K562 (cell line): ENCODE measurements around the gene UBE2J2. TPM values are rescaled to one million over a fixed set of nuclear protein-coding genes. Genes with fewer than 3 reads are reported as not detected.

Experiments
- ATAC-seq: fragments of 200-7000 bp; cut with Tn5 transposase; 3 replicates; pipeline ENCODE4 v1.9.1; 2020; ENCODE audit warnings: moderate library complexity
- BruUV-seq: library from RNA; stranded (reverse); fragments of 400-500 nt; replicated peaks from 2 replicates; lab custom pipeline; 2021; lab: Mats Ljungman, UMichigan
- CTCF ChIA-PET: fragments of 300-600 bp; formaldehyde crosslinking; extraction: SDS; loops from one replicate; lab custom pipeline; 2021; ENCODE audit warnings: low intra/inter-chr PET ratio; lab: Yijun Ruan, JAX
- POLR2A ChIA-PET: fragments of 300-600, 350-650 bp; sonication (Branson Sonifier 250); formaldehyde crosslinking; extraction: SDS; loops from one replicate; lab custom pipeline; 2021; ENCODE audit warnings: antibody characterized with exemption, inconsistent platforms; lab: Yijun Ruan, JAX
- DNase-seq, 4 experiments: peaks; one replicate each; pipeline versions ENCODE4 v3.0.0 to v3.0.0-alpha.2; 2011 to 2018; ENCODE audit warnings: low spot score in 3 of 4, mixed read lengths in 3 of 4; ENCODE audit errors: extremely low read depth in 1 of 4
- FAIRE-seq: peaks from 2 replicates; lab custom pipeline; 2011; peaks lifted over from hg19 to GRCh38; lab: Jason Lieb, UNC
- H2AFZ ChIP-seq: 2 replicates; pipeline ENCODE4 v1.6.0; 2011; ENCODE audit warnings: low read depth, low read length, control low read depth, inconsistent platforms
- H3K27ac ChIP-seq: fragments of 200-600 bp; 3 replicates; pipeline ENCODE4 v1.8.0; 2011; ENCODE audit warnings: low read depth, mild to moderate bottlenecking, control low read depth, inconsistent platforms, low read length, moderate library complexity, mixed read lengths; ENCODE audit errors: extremely low read depth
- H3K27me3 ChIP-seq, 2 experiments: fragments of 300-600 bp in 1 of 2; 2 replicates in 1 of 2; 3 replicates in 1 of 2; pipeline versions ENCODE4 v1.6.0 to v1.8.0; 2011; ENCODE audit warnings: inconsistent platforms in 2 of 2, low read length in 2 of 2, mild to moderate bottlenecking in 1 of 2, mixed read lengths in 1 of 2, moderate library complexity in 1 of 2; ENCODE audit not compliant: control insufficient read depth in 2 of 2, insufficient read depth in 2 of 2
- H3K36me3 ChIP-seq: fragments of 300-600 bp; 3 replicates; pipeline ENCODE4 v1.8.0; 2011; ENCODE audit warnings: mild to moderate bottlenecking, low read length, inconsistent platforms; ENCODE audit not compliant: control insufficient read depth, insufficient read depth
- H3K4me1 ChIP-seq, 2 experiments: fragments of 200-600 bp in 1 of 2; replicated peaks in 1 of 2; 2 replicates in 1 of 2; 3 replicates in 1 of 2; pipeline versions ENCODE4 v1.5.1 to v1.8.0; 2011; ENCODE audit warnings: inconsistent platforms in 2 of 2, low read length in 2 of 2, mild to moderate bottlenecking in 1 of 2, mixed read lengths in 1 of 2, moderate library complexity in 1 of 2; ENCODE audit not compliant: control insufficient read depth in 2 of 2, insufficient read depth in 2 of 2
- H3K4me2 ChIP-seq: 2 replicates; pipeline ENCODE4 v1.6.1; 2011; ENCODE audit warnings: low read length, control low read depth, inconsistent platforms, mixed read lengths; ENCODE audit not compliant: insufficient read depth
- H3K4me3 ChIP-seq: fragments of 200-600 bp; sonication (generic), shearing (Covaris generic); 2 replicates; pipeline ENCODE4 v1.5.1; 2016; ENCODE audit warnings: control low read depth, inconsistent platforms
- H3K79me2 ChIP-seq: fragments of 200-600 bp; 3 replicates; pipeline ENCODE4 v1.8.0; 2011; ENCODE audit warnings: low read length, inconsistent platforms; ENCODE audit not compliant: control insufficient read depth, insufficient read depth
- H3K9ac ChIP-seq, 2 experiments: 2 replicates each; pipeline versions ENCODE4 v1.6.0 to v1.6.1; 2011; ENCODE audit warnings: low read depth in 2 of 2, low read length in 2 of 2, control low read depth in 1 of 2, inconsistent platforms in 1 of 2, mild to moderate bottlenecking in 1 of 2, mixed read lengths in 1 of 2; ENCODE audit not compliant: insufficient read depth in 1 of 2
- H3K9me1 ChIP-seq: one replicate; pipeline ENCODE4 v1.6.0; 2011; ENCODE audit warnings: inconsistent platforms, mild to moderate bottlenecking, low read length, moderate library complexity; ENCODE audit not compliant: control insufficient read depth, insufficient read depth
- H3K9me3 ChIP-seq: replicated peaks from 2 replicates; pipeline ENCODE4 v1.5.1; 2011; ENCODE audit warnings: low read depth, low read length, inconsistent platforms; ENCODE audit not compliant: control insufficient read depth, insufficient read depth
- H4K20me1 ChIP-seq: replicated peaks from 2 replicates; pipeline ENCODE4 v1.6.1; 2011; ENCODE audit warnings: low read length, inconsistent platforms, mixed read lengths; ENCODE audit not compliant: control insufficient read depth, insufficient read depth
- E2F5 ChIP-seq: sonication (generic); formaldehyde crosslinking; IDR thresholded peaks from 2 replicates; pipeline ENCODE4 v1.8.0; 2022; ENCODE audit warnings: mild to moderate bottlenecking, missing genetic modification reagents
- ELF1 ChIP-seq: fragments of 200-800 bp; sonication (Bioruptor generic); IDR thresholded peaks from 2 replicates; pipeline ENCODE4 v1.6.1; 2016; ENCODE audit warnings: missing genetic modification characterization, missing compliant biosample characterization
- EP300 ChIP-seq: IDR thresholded peaks from 2 replicates; pipeline ENCODE4 v1.6.1; 2012; ENCODE audit warnings: low read length, improper control_type of control experiment
- LEF1 ChIP-seq: fragments of 450-650 bp; IDR thresholded peaks from 2 replicates; pipeline ENCODE4 v1.6.1; 2016; ENCODE audit warnings: mild to moderate bottlenecking
- MCM3 ChIP-seq: fragments of 450-650 bp; IDR thresholded peaks from 2 replicates; pipeline ENCODE4 v1.6.1; 2016
- NFIX ChIP-seq: fragments of 250-450 bp; sonication (Bioruptor Pico); IDR thresholded peaks from 2 replicates; pipeline ENCODE4 v1.4.0; 2020; ENCODE audit warnings: low read depth, mild to moderate bottlenecking, moderate library complexity
- TAF9B ChIP-seq: fragments of 450-650 bp; IDR thresholded peaks from 2 replicates; pipeline ENCODE4 v1.6.1; 2018; ENCODE audit warnings: mild to moderate bottlenecking; ENCODE audit not compliant: partially characterized antibody
- TRIM24 ChIP-seq, 2 experiments: fragments of 450-650 bp; IDR thresholded peaks; 2 replicates each; pipeline ENCODE4 v1.6.1; 2016
- VEZF1 ChIP-seq: fragments of 200-800 bp; sonication (Bioruptor generic); IDR thresholded peaks from 2 replicates; pipeline ENCODE4 v1.6.1; 2017; ENCODE audit warnings: missing genetic modification characterization, missing compliant biosample characterization
- ZNF274 ChIP-seq: IDR thresholded peaks from 2 replicates; pipeline ENCODE4 v1.6.1; 2011; ENCODE audit warnings: low read depth, mild to moderate bottlenecking, low read length, moderate library complexity, borderline replicate concordance
- ZNF609 ChIP-seq: sonication (generic); formaldehyde crosslinking; IDR thresholded peaks from 2 replicates; pipeline ENCODE4 v1.8.1; 2023; ENCODE audit warnings: missing genetic modification reagents, mild to moderate bottlenecking, borderline replicate concordance
- ZNF740 ChIP-seq, 3 experiments: fragments of 200-800 bp in 1 of 3; sonication (Bioruptor generic) in 1 of 3; sonication (generic) in 1 of 3; formaldehyde crosslinking in 1 of 3; IDR thresholded peaks; 2 replicates each; pipeline versions ENCODE4 v1.6.1 to v1.8.0; 2016 to 2022; ENCODE audit warnings: mild to moderate bottlenecking in 2 of 3, missing compliant biosample characterization in 2 of 3, missing genetic modification characterization in 2 of 3, missing genetic modification reagents in 1 of 3
- WGBS: fragments of 100-300 bp; shearing (Covaris generic); methylation state at CpG from one replicate; pipeline ENCODE4 v1.1.6; 2016; ENCODE audit warnings: low coverage, mixed read lengths; ENCODE audit not compliant: insufficient coverage; ENCODE audit errors: missing lambda C conversion rate; 5-methylcytosine and 5-hydroxymethylcytosine counted together
- in situ Hi-C: fragments of 300-500 bp; cut with MboI; formaldehyde crosslinking; loops from 4 replicates; pipeline ENCODE4 v1.15.0; 2018; ENCODE audit warnings: inconsistent platforms, mixed read lengths
- intact Hi-C: fragments of 100-400 bp; cut with micrococcal nuclease; formaldehyde crosslinking; loops from 2 replicates; pipeline ENCODE4 v1.14.2; 2022
- polyA plus RNA-seq, 8 experiments: library from polyadenylated mRNA; depleted of rRNA in 4 of 8; stranded (reverse) in 5 of 8; unstranded in 3 of 8; fragments of >200 nt; fragmentation: Nextera tagmentation in 2 of 8; fragmentation: Illumina TruSeq in 1 of 8; extraction: Ambion mirVana in 2 of 8; extraction: Trizol in 1 of 8; gene quantifications; 2 replicates each; pipeline versions ENCODE4 v1.2.1 to v1.2.3, GENCODE V29; 2011 to 2014; ENCODE audit warnings: inconsistent platforms in 1 of 8, missing spikeins in 1 of 8
- total RNA-seq, 7 experiments: library from RNA; depleted of rRNA in 6 of 7; stranded (reverse); fragments of >200 nt in 6 of 7; fragmentation: Illumina TruSeq in 2 of 7; extraction: Trizol in 2 of 7; gene quantifications; 2 replicates each; pipeline versions ENCODE4 v1.2.1 to v1.2.3, GENCODE V29; 2011 to 2021; ENCODE audit warnings: low replicate concordance in 1 of 7

Gene UBE2J2
- total and polyA plus RNA-seq, 9 of the 15 experiments (the other 6 are each of a cell fraction or from before 2014, with no cell fraction given) = 0.93 to 112 (median 75.5) TPM

GRCh38 chr1:1208713-1209433 is 64.8 kb downstream of the UBE2J2 start:
- ATAC-seq (peak; percentile 26), FAIRE-seq (peak; percentile 68), DNase-seq (peak; percentile 62 to 78 (median 70))
- no peak overlapping the region for H2AFZ ChIP-seq
- H3K4me2 ChIP-seq = no peak overlapping the region
- H3K4me1 ChIP-seq = peaks cover 13 to 96% of the 10 kb centered on the region in 2 experiments; a peak in 4 of 5 replicates
- BruUV-seq = no TSS peak
- H3K4me3 ChIP-seq = no peak overlapping the region
- H3K27me3 ChIP-seq = no peaks in the 10 kb centered on the region
- no peaks in the 10 kb centered on the region for H3K9me3 ChIP-seq
- H3K9ac ChIP-seq = peak overlapping the region in 1 of 2 experiments; percentile 47; a peak in 3 of 4 replicates
- CTCF ChIA-PET = interaction anchor here (1.0 kb wide), 1 partner anchor 87 kb away, joined by 3 read pairs; no protein-coding TSS in a partner anchor
- intact Hi-C loops = loop anchor here (5.0 kb wide), 1 partner anchor 87 kb away; no protein-coding TSS in a partner anchor
- no peaks in the 10 kb centered on the region for H3K79me2 ChIP-seq
- no peaks in the 10 kb centered on the region for H3K36me3 ChIP-seq
- H3K9me1 ChIP-seq = no peaks in the 10 kb centered on the region
- WGBS = 31% methylated on average over 21 of the region's 38 CpGs
- POLR2A ChIA-PET = interaction anchor here (1.0 to 2.3 kb wide), 2 partner anchors 22 kb away, joined by 3 to 7 read pairs; no protein-coding TSS in a partner anchor
- H4K20me1 ChIP-seq = no peaks in the 10 kb centered on the region
- H3K27ac ChIP-seq = no peak overlapping the region
- in situ Hi-C loops = no loop called here
- TF ChIP-seq TAF9B = no peak
- 0 out of 2 replicates have a peak, but pooled peaks have one; percentile 58 for TF ChIP-seq ZNF609 (CRISPR knock-in tag)
- TF ChIP-seq LEF1 = no peak
- no peak for TF ChIP-seq ZNF274
- peak; percentile 86 for TF ChIP-seq VEZF1 (CRISPR knock-in tag)
- TF ChIP-seq MCM3 = no peak
- no peak for TF ChIP-seq EP300
- TF ChIP-seq E2F5 (CRISPR knock-in tag) = 0 out of 2 replicates have a peak, but pooled peaks have one; percentile 28
- no peak for TF ChIP-seq ELF1
- TF ChIP-seq TRIM24 (IDR thresholded peaks at IDR 0.05) = 0 out of 4 replicates have a peak, but pooled peaks of 1 of the 2 experiments have one; percentile 6
- peak; percentile 82; the same call in 1 of the 2 replicates for TF ChIP-seq ZNF740 (CRISPR knock-in tag; IDR thresholded peaks at IDR 0.05)
- TF ChIP-seq ZNF740 (tag; IDR thresholded peaks at IDR 0.05) = no peak
- no peak for TF ChIP-seq NFIX
